AG09319 (cell line): ENCODE results near the gene ATOH7.
A peak's percentile ranks its signal among the peaks of the same experiment; 100 is the strongest.
"Not testable (repeated sequence)": the region's sequence is repeated elsewhere in the genome, so short reads cannot be mapped to it uniquely, and the experiment has no call there.

Source experiments
- DNase-seq: peaks from one replicate; pipeline ENCODE4 v3.0.0-alpha.2; 2010; ENCODE audit warnings: low read depth; ENCODE audit errors: extremely low read depth
- CTCF ChIP-seq: IDR thresholded peaks from 2 replicates; pipeline ENCODE4 v1.5.1; 2011; ENCODE audit warnings: low read depth, mild to moderate bottlenecking, inconsistent platforms, low read length, moderate library complexity

The ATOH7 gene

GRCh38 chr10:68221196-68221595 lies 10.7 kb downstream of the ATOH7 start:
- no peak for TF ChIP-seq CTCF
- DNase-seq, result no peak

- TF ChIP-seq CTCF, result no peak
- DNase-seq, result no peak
These were observed 13.1 kb downstream of the ATOH7 start for GRCh38 chr10:68218786-68219185.

GRCh38 chr10:68212721-68213352 lies 19.1 kb downstream of the ATOH7 start:
- peak; percentile 52 for TF ChIP-seq CTCF
- DNase-seq, result no peak

GRCh38 chr10:68211669-68212068 lies 20.2 kb downstream of the ATOH7 start:
- TF ChIP-seq CTCF, result no peak
- no peak for DNase-seq

- DNase-seq, result peak; percentile 44
- TF ChIP-seq CTCF, result peak; percentile 79
These were observed 23.4 kb downstream of the ATOH7 start for GRCh38 chr10:68208424-68209042.

- no peak for TF ChIP-seq CTCF
- no peak for DNase-seq
These were observed 29.0 kb downstream of the ATOH7 start for GRCh38 chr10:68202960-68203353.

GRCh38 chr10:68196701-68197100 lies 35.2 kb downstream of the ATOH7 start:
- DNase-seq, result no peak

GRCh38 chr10:68195776-68196175 lies 36.1 kb downstream of the ATOH7 start:
- not testable (repeated sequence) for DNase-seq

More at GRCh38 chr10:68196701-68197100, 35.2 kb downstream of the ATOH7 start:
- no peak for TF ChIP-seq CTCF
